ENCODE data around the gene AGMO.

- TF ChIP-seq CTCF (IDR thresholded peaks at IDR 0.05; ENCODE audit: low read depth, low read length, missing input control) (peak; percentile 41), RAD21 (IDR thresholded peaks at IDR 0.05) (peak; percentile 75 to 78), JUND (IDR thresholded peaks at IDR 0.05) (peak in 1 of 2 donors; percentile 74), RXRA (IDR thresholded peaks at IDR 0.05) (peak; percentile 76 to 79), FOXA1 (IDR thresholded peaks at IDR 0.05) (peak; percentile 56), NR2F2 (IDR thresholded peaks at IDR 0.05) (no peak)
These were observed at the start of gene AGMO for GRCh38 chr7:15561835-15562234.

All from liver (tissue), 3 donors.